ENCODE results near the gene POLN. TPM values are rescaled to one million over a fixed set of nuclear protein-coding genes. Genes with fewer than 3 reads are reported as not detected.
A peak's percentile ranks its signal among the peaks of the same experiment; 100 is the strongest.

The POLN gene
- total RNA-seq, 3 donors from 2014 or later (not counting 1 experiment from before 2014, with no cell fraction given), result 2.6 to 6.9 (median 3.3) TPM

DNA sequence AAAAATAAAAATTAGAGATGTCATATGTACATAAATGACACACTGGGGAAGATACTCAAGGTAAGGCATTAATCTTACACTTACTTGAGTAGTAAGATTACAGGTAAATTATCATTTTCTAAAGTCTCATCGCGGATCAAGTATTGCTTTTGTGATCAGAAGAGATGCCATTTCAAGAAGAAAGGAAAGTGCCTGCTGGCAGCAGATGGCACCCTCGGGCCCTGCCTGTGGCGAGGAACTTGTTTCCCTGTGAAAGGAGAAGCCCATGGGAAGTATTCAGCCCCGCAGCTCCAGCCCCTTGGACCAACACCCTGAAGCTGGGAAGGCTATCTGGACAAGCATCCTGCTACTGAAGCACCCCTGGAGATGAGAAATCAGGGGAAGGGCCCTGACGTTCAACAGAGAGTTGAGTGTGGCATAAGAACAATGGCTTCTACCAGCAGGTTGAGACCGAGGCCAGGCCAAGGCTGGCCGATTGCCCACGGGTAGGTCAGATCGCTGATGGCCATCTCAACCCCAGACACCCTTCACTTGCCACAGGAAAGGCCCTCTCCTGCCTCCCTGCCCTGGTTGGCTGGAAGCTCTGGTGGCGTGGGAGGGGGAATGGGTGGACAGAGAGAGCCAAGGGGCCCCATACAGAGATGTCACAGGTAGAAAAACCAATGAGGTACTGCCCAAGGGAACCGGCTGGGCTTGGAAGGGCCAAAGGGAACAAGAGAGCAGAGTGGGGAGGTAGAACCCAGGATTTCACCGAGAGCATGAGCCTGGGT is 38.8 kb upstream of the POLN start:
- intact Hi-C loops (cut with micrococcal nuclease), result loop anchor here (1.0 to 5.0 kb wide), 3 partner anchors 38 to 187 kb away; partner anchors contain the start of genes HAUS3, POLN and RNF4

DNA sequence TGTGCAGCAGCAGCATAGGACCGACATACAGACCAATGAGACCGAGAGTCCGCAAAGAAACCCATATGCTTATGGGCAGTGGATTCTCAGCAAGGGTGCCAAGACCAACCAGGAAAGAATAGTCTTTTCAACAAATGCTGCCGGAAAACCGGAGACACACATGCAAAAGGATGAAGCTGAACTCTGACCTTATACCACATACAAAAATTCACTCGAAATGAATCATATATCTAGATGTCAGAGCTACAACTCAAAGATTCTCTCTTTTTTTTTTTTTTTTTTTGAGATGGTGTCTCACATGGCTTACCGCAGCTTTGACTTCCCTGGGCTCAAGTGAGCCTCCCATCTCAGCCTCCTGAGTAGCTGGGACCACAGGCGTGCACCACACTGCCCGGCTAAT is 36.0 kb upstream of the POLN start:
- 97% methylated on average over 9 of the region's 9 CpGs for WGBS (ENCODE audit: insufficient coverage)
- Histone ChIP-seq H3K9me3 (ENCODE audit: control insufficient read depth, insufficient read depth, low read length) (no peaks in the 10 kb centered on the region), H3K27ac (ENCODE audit: low read length) (no peak overlapping the region), H3K4me3 (ENCODE audit: low read length) (no peak overlapping the region), H3K4me1 (ENCODE audit: control insufficient read depth, insufficient read depth, low read length) (peaks cover 31% of the 10 kb centered on the region), H3K36me3 (ENCODE audit: control insufficient read depth, insufficient read depth, low read length) (no peaks in the 10 kb centered on the region), H3K27me3 (ENCODE audit: control insufficient read depth, insufficient read depth, low read length) (no peaks in the 10 kb centered on the region)
- Mint-ChIP-seq H3K4me1 (peaks cover 30 to 40% of the 10 kb centered on the region in 2 donors), H3K9me3 (no peaks in the 10 kb centered on the region), H3K36me3 (no peaks in the 10 kb centered on the region), H3K27me3 (ENCODE audit: low read depth in 2 of 2) (no peaks in the 10 kb centered on the region), H3K4me3 (no peak overlapping the region), H3K27ac (no peak overlapping the region)
- ATAC-seq (no peak), DNase-seq (no peak)
- TF ChIP-seq, protein P1, sequence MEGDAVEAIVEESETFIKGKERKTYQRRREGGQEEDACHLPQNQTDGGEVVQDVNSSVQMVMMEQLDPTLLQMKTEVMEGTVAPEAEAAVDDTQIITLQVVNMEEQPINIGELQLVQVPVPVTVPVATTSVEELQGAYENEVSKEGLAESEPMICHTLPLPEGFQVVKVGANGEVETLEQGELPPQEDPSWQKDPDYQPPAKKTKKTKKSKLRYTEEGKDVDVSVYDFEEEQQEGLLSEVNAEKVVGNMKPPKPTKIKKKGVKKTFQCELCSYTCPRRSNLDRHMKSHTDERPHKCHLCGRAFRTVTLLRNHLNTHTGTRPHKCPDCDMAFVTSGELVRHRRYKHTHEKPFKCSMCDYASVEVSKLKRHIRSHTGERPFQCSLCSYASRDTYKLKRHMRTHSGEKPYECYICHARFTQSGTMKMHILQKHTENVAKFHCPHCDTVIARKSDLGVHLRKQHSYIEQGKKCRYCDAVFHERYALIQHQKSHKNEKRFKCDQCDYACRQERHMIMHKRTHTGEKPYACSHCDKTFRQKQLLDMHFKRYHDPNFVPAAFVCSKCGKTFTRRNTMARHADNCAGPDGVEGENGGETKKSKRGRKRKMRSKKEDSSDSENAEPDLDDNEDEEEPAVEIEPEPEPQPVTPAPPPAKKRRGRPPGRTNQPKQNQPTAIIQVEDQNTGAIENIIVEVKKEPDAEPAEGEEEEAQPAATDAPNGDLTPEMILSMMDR (IDR thresholded peaks at IDR 0.05), result no peak
- intact Hi-C loops (cut with micrococcal nuclease), result no loop called here

More for the DNA sequence above, 38.8 kb upstream of the POLN start:
- Mint-ChIP-seq H3K4me1 (peaks cover 27 to 46% of the 10 kb centered on the region in 2 donors), H3K9me3 (no peaks in the 10 kb centered on the region), H3K36me3 (no peaks in the 10 kb centered on the region), H3K27me3 (ENCODE audit: low read depth in 2 of 2) (no peaks in the 10 kb centered on the region), H3K4me3 (peak overlapping the region; percentile 35), H3K27ac (peak overlapping the region; percentile 95 to 97)
- Histone ChIP-seq H3K27me3 (ENCODE audit: control insufficient read depth, insufficient read depth, low read length) (no peaks in the 10 kb centered on the region), H3K36me3 (ENCODE audit: control insufficient read depth, insufficient read depth, low read length) (no peaks in the 10 kb centered on the region), H3K27ac (ENCODE audit: low read length) (peak overlapping the region; percentile 89), H3K4me3 (ENCODE audit: low read length) (no peak overlapping the region), H3K9me3 (ENCODE audit: control insufficient read depth, insufficient read depth, low read length) (no peaks in the 10 kb centered on the region), H3K4me1 (ENCODE audit: control insufficient read depth, insufficient read depth, low read length) (peaks cover 33% of the 10 kb centered on the region)
- ATAC-seq, result no peak
- TF ChIP-seq, protein P1 (IDR thresholded peaks at IDR 0.05), result no peak
- DNase-seq, result no peak
- WGBS (ENCODE audit: insufficient coverage), result 92% methylated on average over 11 of the region's 13 CpGs

DNA sequence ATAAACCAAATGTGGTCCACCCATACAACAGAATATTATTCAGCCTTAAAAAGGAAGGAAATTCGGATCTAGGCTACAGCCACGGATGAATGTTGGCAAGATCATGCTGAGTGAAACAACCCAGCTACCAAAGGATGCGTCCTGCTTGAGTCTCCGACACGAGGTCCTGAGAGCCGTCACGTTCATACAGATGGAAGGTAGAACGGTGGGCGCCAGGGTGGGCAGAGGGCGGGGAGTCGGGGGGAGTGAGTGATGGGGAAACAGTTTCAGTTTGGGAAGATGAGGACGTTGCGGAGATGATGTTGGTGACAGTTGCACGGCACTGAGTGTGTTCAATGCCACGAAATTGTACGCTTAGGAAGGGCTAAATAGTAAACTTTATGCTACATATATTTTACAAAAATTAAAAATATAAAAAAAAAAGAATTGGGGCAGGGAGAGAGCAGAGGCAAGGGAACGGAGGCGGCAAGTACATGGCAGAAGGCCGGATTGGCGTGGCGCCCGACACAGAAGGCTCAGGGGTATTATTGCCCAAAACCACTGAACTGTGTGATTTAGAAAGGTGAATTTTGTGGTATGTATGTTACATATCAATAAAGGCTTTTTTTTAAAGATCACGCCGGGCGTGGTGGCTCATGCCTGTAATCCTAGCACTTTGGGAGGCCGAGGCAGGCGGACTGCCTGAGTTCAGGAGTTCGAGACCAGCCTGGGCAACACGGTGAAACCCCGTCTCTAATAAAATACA is 34.8 kb upstream of the POLN start:
- Mint-ChIP-seq H3K27me3 (ENCODE audit: low read depth in 2 of 2) (no peaks in the 10 kb centered on the region), H3K4me1 (peaks cover 18 to 35% of the 10 kb centered on the region in 2 donors), H3K4me3 (no peak overlapping the region), H3K36me3 (no peaks in the 10 kb centered on the region), H3K9me3 (no peaks in the 10 kb centered on the region), H3K27ac (no peak overlapping the region)
- DNase-seq (no peak), ATAC-seq (no peak)
- Histone ChIP-seq H3K9me3 (ENCODE audit: control insufficient read depth, insufficient read depth, low read length) (no peaks in the 10 kb centered on the region), H3K4me1 (ENCODE audit: control insufficient read depth, insufficient read depth, low read length) (peaks cover 28% of the 10 kb centered on the region), H3K4me3 (ENCODE audit: low read length) (no peak overlapping the region), H3K27ac (ENCODE audit: low read length) (no peak overlapping the region), H3K36me3 (ENCODE audit: control insufficient read depth, insufficient read depth, low read length) (no peaks in the 10 kb centered on the region), H3K27me3 (ENCODE audit: control insufficient read depth, insufficient read depth, low read length) (no peaks in the 10 kb centered on the region)
- WGBS (ENCODE audit: insufficient coverage), result 97% methylated on average over 26 of the region's 30 CpGs
- TF ChIP-seq, protein P1 (IDR thresholded peaks at IDR 0.05), result no peak
- intact Hi-C loops (cut with micrococcal nuclease), result no loop called here

Measured in natural killer cell (primary cell).